SK-N-SH treated with all-trans-retinoic acid at 6 μM for 48 hours (cell line): ENCODE results near the gene ZNF644.
"Not testable (repeated sequence)": the region's sequence is repeated elsewhere in the genome, so short reads cannot be mapped to it uniquely, and the experiment has no call there.

ENCODE experiments used
- ATAC-seq: fragments of 200-7000 bp; cut with Tn5 transposase; 3 replicates; pipeline ENCODE4 v1.9.1; 2020; ENCODE audit warnings: mild to moderate bottlenecking, moderate library complexity
- ARNTL ChIP-seq: fragments of 450-650 bp; formaldehyde crosslinking; IDR thresholded peaks from 2 replicates; pipeline ENCODE4 v1.5.0; 2020; ENCODE audit warnings: low read depth, mild to moderate bottlenecking, moderate library complexity, borderline replicate concordance
- BACH2 ChIP-seq: fragments of 250-450 bp; sonication (Bioruptor Pico); IDR thresholded peaks from 2 replicates; pipeline ENCODE4 v1.9.0; 2021; ENCODE audit warnings: mild to moderate bottlenecking, borderline replicate concordance
- CREB5 ChIP-seq: fragments of 250-450 bp; sonication (Bioruptor Pico); IDR thresholded peaks from 2 replicates; pipeline ENCODE4 v1.5.1; 2020; ENCODE audit warnings: low read depth, mild to moderate bottlenecking, moderate library complexity
- CSRNP3 ChIP-seq: fragments of 250-450 bp; sonication (Bioruptor Pico); IDR thresholded peaks from 2 replicates; pipeline ENCODE4 v1.5.1; 2021; ENCODE audit warnings: mild to moderate bottlenecking, moderate library complexity
- GLIS3 ChIP-seq: fragments of 250-450 bp; sonication (Bioruptor Pico); IDR thresholded peaks from 2 replicates; pipeline ENCODE4 v1.5.0; 2020; ENCODE audit warnings: mild to moderate bottlenecking, moderate library complexity
- OSR1 ChIP-seq: fragments of 250-450 bp; sonication (Bioruptor Pico); IDR thresholded peaks from 2 replicates; pipeline ENCODE4 v1.8.0; 2022; ENCODE audit warnings: moderate library complexity, mild to moderate bottlenecking, inconsistent platforms
- PATZ1 ChIP-seq: fragments of 250-450 bp; sonication (Bioruptor Pico); IDR thresholded peaks from 2 replicates; pipeline ENCODE4 v1.8.0; 2020; ENCODE audit warnings: mild to moderate bottlenecking, moderate library complexity, borderline replicate concordance
- POU6F1 ChIP-seq: fragments of 250-450 bp; sonication (Bioruptor Pico); IDR thresholded peaks from 2 replicates; pipeline ENCODE4 v1.8.0; 2021; ENCODE audit warnings: low read depth, mild to moderate bottlenecking, moderate library complexity, borderline replicate concordance
- SNAI2 ChIP-seq: fragments of 250-450 bp; sonication (Bioruptor Pico); IDR thresholded peaks from 2 replicates; pipeline ENCODE4 v1.5.0; 2020; ENCODE audit warnings: mild to moderate bottlenecking, moderate library complexity
- TCF4 ChIP-seq: fragments of 250-450 bp; sonication (Bioruptor Pico); IDR thresholded peaks from 2 replicates; pipeline ENCODE4 v1.8.0; 2021; ENCODE audit warnings: mild to moderate bottlenecking, moderate library complexity, borderline replicate concordance
- TOX ChIP-seq: fragments of 250-450 bp; sonication (Bioruptor Pico); IDR thresholded peaks from 2 replicates; pipeline ENCODE4 v1.8.0; 2021; ENCODE audit warnings: mild to moderate bottlenecking, moderate library complexity, borderline replicate concordance
- TSHZ2 ChIP-seq: fragments of 250-450 bp; sonication (Bioruptor Pico); IDR thresholded peaks from 2 replicates; pipeline ENCODE4 v1.5.0; 2020; ENCODE audit warnings: mild to moderate bottlenecking, moderate library complexity
- ZFP3 ChIP-seq: fragments of 250-450 bp; sonication (Bioruptor Pico); IDR thresholded peaks from 2 replicates; pipeline ENCODE4 v1.5.0; 2020; ENCODE audit warnings: mild to moderate bottlenecking, moderate library complexity
- ZFP30 ChIP-seq: fragments of 450-650 bp; formaldehyde crosslinking; IDR thresholded peaks from 2 replicates; pipeline ENCODE4 v1.5.0; 2022; ENCODE audit warnings: mild to moderate bottlenecking, moderate library complexity
- ZNF565 ChIP-seq: fragments of 450-650 bp; formaldehyde crosslinking; conservative IDR thresholded peaks from 2 replicates; pipeline ENCODE4 v1.5.0; 2020; ENCODE audit warnings: low read depth, mild to moderate bottlenecking, moderate library complexity
- ZNF70 ChIP-seq: fragments of 450-650 bp; formaldehyde crosslinking; IDR thresholded peaks from 2 replicates; pipeline ENCODE4 v1.5.0; 2020; ENCODE audit warnings: mild to moderate bottlenecking, moderate library complexity

ZNF644 gene

GRCh38 chr1:90899263-90899662 is 122.6 kb downstream of the ZNF644 start:
- TF ChIP-seq POU6F1 = no peak
- no peak for TF ChIP-seq GLIS3 (CRISPR knock-in tag)
- no peak for TF ChIP-seq SNAI2 (CRISPR knock-in tag)
- TF ChIP-seq ARNTL (CRISPR knock-in tag) = no peak
- TF ChIP-seq TSHZ2 (CRISPR knock-in tag) = no peak
- TF ChIP-seq TOX (CRISPR knock-in tag) = no peak
- TF ChIP-seq ZFP30 (CRISPR knock-in tag) = no peak
- no peak for TF ChIP-seq ZNF565 (CRISPR knock-in tag)
- TF ChIP-seq BACH2 (CRISPR knock-in tag) = no peak
- TF ChIP-seq CREB5 = no peak
- TF ChIP-seq PATZ1 (CRISPR knock-in tag) = no peak
- no peak for TF ChIP-seq ZNF70
- TF ChIP-seq, all 23 proteins: peak for 0
- no peak for ATAC-seq

GRCh38 chr1:90893679-90894078 is 128.2 kb downstream of the ZNF644 start:
- not testable (repeated sequence) for ATAC-seq

- ATAC-seq = not testable (repeated sequence)
Observed at GRCh38 chr1:90892884-90893283, 129.0 kb downstream of the ZNF644 start.

GRCh38 chr1:90892196-90892595 is 129.6 kb downstream of the ZNF644 start:
- not testable (repeated sequence) for ATAC-seq

- not testable (repeated sequence) for ATAC-seq
Observed at GRCh38 chr1:90891756-90892155, 130.1 kb downstream of the ZNF644 start.

GRCh38 chr1:90882221-90882620 is 139.6 kb downstream of the ZNF644 start:
- TF ChIP-seq GLIS3 (CRISPR knock-in tag) (no peak), ZNF70 (no peak), ARNTL (CRISPR knock-in tag) (no peak)
- ATAC-seq = no peak

- no peak for ATAC-seq
- no peak for TF ChIP-seq TOX (CRISPR knock-in tag)
- TF ChIP-seq ARNTL (CRISPR knock-in tag) = no peak
- no peak for TF ChIP-seq POU6F1
- no peak for TF ChIP-seq PATZ1 (CRISPR knock-in tag)
- no peak for TF ChIP-seq CREB5
- TF ChIP-seq OSR1 (CRISPR knock-in tag) = no peak
- TF ChIP-seq ZFP3 (CRISPR knock-in tag) = no peak
- no peak for TF ChIP-seq CSRNP3 (CRISPR knock-in tag)
- no peak for TF ChIP-seq TCF4 (CRISPR knock-in tag)
Observed at GRCh38 chr1:90881034-90881433, 140.8 kb downstream of the ZNF644 start.
